ENCODE measurements around the gene SNTG2. TPM values are rescaled to one million over a fixed set of nuclear protein-coding genes. Genes with fewer than 3 reads are reported as not detected.

Gene SNTG2
- total RNA-seq, 1 experiment from 2014 or later: 20.5 TPM

DNA sequence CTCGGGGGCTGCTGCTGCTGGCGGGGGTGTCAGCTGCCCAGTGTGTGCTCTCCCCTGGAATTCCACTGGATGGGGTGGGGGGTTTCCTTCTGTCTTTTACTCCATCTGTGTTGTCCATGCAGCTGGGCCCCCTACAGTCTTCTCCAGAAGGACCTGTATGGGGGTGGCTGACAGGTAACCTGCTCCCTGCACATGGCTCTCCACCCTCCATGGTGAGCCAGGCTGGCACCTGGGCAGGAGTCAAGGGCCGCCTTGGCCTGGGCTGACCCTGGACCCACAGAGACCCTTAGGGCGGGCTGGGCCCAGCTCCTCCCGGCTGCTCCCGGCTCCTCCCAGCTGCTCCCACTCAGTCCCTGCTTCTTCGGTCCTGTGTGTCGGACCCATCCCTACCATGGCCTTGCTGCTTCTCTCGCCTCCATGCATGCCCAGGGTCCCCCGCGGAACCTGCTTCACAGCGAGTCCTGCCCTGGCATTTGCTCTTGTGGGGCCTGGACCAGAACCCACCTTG, 15.0 kb downstream of the SNTG2 start:
- TF ChIP-seq, protein P1, sequence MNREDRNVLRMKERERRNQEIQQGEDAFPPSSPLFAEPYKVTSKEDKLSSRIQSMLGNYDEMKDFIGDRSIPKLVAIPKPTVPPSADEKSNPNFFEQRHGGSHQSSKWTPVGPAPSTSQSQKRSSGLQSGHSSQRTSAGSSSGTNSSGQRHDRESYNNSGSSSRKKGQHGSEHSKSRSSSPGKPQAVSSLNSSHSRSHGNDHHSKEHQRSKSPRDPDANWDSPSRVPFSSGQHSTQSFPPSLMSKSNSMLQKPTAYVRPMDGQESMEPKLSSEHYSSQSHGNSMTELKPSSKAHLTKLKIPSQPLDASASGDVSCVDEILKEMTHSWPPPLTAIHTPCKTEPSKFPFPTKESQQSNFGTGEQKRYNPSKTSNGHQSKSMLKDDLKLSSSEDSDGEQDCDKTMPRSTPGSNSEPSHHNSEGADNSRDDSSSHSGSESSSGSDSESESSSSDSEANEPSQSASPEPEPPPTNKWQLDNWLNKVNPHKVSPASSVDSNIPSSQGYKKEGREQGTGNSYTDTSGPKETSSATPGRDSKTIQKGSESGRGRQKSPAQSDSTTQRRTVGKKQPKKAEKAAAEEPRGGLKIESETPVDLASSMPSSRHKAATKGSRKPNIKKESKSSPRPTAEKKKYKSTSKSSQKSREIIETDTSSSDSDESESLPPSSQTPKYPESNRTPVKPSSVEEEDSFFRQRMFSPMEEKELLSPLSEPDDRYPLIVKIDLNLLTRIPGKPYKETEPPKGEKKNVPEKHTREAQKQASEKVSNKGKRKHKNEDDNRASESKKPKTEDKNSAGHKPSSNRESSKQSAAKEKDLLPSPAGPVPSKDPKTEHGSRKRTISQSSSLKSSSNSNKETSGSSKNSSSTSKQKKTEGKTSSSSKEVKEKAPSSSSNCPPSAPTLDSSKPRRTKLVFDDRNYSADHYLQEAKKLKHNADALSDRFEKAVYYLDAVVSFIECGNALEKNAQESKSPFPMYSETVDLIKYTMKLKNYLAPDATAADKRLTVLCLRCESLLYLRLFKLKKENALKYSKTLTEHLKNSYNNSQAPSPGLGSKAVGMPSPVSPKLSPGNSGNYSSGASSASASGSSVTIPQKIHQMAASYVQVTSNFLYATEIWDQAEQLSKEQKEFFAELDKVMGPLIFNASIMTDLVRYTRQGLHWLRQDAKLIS (CRISPR knock-in tag; IDR thresholded peaks at IDR 0.05; ENCODE audit: borderline replicate concordance): no peak
- TF ChIP-seq JAZF1 (CRISPR knock-in tag; IDR thresholded peaks at IDR 0.05): no peak
- no peak for TF ChIP-seq PRRX2 (CRISPR knock-in tag; IDR thresholded peaks at IDR 0.05)
- TF ChIP-seq ZNF423 (CRISPR knock-in tag; IDR thresholded peaks at IDR 0.05): no peak
- TF ChIP-seq ZBTB21 (CRISPR knock-in tag; IDR thresholded peaks at IDR 0.05; ENCODE audit: borderline replicate concordance): no peak
- no peak for TF ChIP-seq TEAD4 (CRISPR knock-in tag; IDR thresholded peaks at IDR 0.05)
- no peak for DNase-seq (ENCODE audit: low spot score)
- ChIA-PET POLR2A (no interaction called here), CTCF (no interaction called here)
- H3K4me3 Mint-ChIP-seq: no peak overlapping the region
- peaks cover 6% of the 10 kb centered on the region for H3K4me1 Mint-ChIP-seq
- peaks cover 26% of the 10 kb centered on the region for H3K9me3 Mint-ChIP-seq
- H3K27ac Mint-ChIP-seq: no peak overlapping the region
- ATAC-seq: no peak
- peaks cover 3% of the 10 kb centered on the region; the same call in 1 of the 2 replicates for H3K27me3 Mint-ChIP-seq (ENCODE audit: low read depth)
- peaks cover 20% of the 10 kb centered on the region for H3K36me3 Mint-ChIP-seq

DNA sequence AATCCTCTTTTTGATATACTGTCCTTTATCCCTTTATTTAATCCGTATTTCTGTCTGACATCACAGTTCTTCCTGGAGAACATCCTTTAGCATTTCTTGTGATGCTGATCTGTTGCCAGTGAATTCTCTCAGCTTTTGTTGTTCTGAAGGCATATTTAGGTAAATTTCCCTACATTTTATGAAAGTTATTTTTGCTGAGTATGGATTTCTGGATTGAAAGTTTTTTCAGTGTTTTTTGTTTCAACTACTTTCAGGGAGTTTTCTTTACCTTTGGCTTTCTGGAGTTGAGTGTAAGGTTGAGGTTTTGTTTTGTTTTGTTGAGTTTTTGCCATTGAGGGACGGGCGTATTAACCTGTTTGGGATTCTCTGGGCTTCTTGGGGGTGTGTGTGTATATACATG, 22.5 kb downstream of the SNTG2 start:
- H3K4me3 Mint-ChIP-seq: no peak overlapping the region
- no peak overlapping the region for H3K27ac Mint-ChIP-seq
- ATAC-seq: no peak
- DNase-seq (ENCODE audit: low spot score): no peak
- H3K4me1 Mint-ChIP-seq: peaks cover 9% of the 10 kb centered on the region
- POLR2A ChIA-PET: no interaction called here
- H3K9me3 Mint-ChIP-seq: peaks cover 26% of the 10 kb centered on the region
- CTCF ChIA-PET: no interaction called here
- H3K36me3 Mint-ChIP-seq: peaks cover 26% of the 10 kb centered on the region
- H3K27me3 Mint-ChIP-seq (ENCODE audit: low read depth): peaks cover 3% of the 10 kb centered on the region; the same call in 1 of the 2 replicates
- TF ChIP-seq SP1 (CRISPR knock-in tag; conservative IDR thresholded peaks at IDR 0.05) (no peak), ZNF423 (CRISPR knock-in tag; IDR thresholded peaks at IDR 0.05) (no peak), TCF7 (CRISPR knock-in tag; IDR thresholded peaks at IDR 0.05; ENCODE audit: low read depth) (no peak), NR3C1 (CRISPR knock-in tag; conservative IDR thresholded peaks at IDR 0.05; ENCODE audit: low read depth) (no peak), ZNF263 (CRISPR knock-in tag; IDR thresholded peaks at IDR 0.05; ENCODE audit: low read depth) (no peak), ZNF671 (CRISPR knock-in tag; IDR thresholded peaks at IDR 0.05) (no peak), MYBL2 (CRISPR knock-in tag; IDR thresholded peaks at IDR 0.05) (no peak), CREM (CRISPR knock-in tag; IDR thresholded peaks at IDR 0.05) (no peak), IRF2 (CRISPR knock-in tag; IDR thresholded peaks at IDR 0.05; ENCODE audit: borderline replicate concordance, low read depth) (no peak)
- TF ChIP-seq, protein P2, sequence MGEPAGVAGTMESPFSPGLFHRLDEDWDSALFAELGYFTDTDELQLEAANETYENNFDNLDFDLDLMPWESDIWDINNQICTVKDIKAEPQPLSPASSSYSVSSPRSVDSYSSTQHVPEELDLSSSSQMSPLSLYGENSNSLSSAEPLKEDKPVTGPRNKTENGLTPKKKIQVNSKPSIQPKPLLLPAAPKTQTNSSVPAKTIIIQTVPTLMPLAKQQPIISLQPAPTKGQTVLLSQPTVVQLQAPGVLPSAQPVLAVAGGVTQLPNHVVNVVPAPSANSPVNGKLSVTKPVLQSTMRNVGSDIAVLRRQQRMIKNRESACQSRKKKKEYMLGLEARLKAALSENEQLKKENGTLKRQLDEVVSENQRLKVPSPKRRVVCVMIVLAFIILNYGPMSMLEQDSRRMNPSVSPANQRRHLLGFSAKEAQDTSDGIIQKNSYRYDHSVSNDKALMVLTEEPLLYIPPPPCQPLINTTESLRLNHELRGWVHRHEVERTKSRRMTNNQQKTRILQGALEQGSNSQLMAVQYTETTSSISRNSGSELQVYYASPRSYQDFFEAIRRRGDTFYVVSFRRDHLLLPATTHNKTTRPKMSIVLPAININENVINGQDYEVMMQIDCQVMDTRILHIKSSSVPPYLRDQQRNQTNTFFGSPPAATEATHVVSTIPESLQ (CRISPR knock-in tag; IDR thresholded peaks at IDR 0.05): no peak
- TF ChIP-seq, protein P3, sequence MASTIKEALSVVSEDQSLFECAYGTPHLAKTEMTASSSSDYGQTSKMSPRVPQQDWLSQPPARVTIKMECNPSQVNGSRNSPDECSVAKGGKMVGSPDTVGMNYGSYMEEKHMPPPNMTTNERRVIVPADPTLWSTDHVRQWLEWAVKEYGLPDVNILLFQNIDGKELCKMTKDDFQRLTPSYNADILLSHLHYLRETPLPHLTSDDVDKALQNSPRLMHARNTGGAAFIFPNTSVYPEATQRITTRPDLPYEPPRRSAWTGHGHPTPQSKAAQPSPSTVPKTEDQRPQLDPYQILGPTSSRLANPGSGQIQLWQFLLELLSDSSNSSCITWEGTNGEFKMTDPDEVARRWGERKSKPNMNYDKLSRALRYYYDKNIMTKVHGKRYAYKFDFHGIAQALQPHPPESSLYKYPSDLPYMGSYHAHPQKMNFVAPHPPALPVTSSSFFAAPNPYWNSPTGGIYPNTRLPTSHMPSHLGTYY (CRISPR knock-in tag; IDR thresholded peaks at IDR 0.05): no peak
- TF ChIP-seq, protein P4, sequence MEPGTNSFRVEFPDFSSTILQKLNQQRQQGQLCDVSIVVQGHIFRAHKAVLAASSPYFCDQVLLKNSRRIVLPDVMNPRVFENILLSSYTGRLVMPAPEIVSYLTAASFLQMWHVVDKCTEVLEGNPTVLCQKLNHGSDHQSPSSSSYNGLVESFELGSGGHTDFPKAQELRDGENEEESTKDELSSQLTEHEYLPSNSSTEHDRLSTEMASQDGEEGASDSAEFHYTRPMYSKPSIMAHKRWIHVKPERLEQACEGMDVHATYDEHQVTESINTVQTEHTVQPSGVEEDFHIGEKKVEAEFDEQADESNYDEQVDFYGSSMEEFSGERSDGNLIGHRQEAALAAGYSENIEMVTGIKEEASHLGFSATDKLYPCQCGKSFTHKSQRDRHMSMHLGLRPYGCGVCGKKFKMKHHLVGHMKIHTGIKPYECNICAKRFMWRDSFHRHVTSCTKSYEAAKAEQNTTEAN (CRISPR knock-in tag; IDR thresholded peaks at IDR 0.05): no peak
- TF ChIP-seq, protein P5, sequence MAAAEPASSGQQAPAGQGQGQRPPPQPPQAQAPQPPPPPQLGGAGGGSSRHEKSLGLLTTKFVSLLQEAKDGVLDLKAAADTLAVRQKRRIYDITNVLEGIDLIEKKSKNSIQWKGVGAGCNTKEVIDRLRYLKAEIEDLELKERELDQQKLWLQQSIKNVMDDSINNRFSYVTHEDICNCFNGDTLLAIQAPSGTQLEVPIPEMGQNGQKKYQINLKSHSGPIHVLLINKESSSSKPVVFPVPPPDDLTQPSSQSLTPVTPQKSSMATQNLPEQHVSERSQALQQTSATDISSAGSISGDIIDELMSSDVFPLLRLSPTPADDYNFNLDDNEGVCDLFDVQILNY (CRISPR knock-in tag; IDR thresholded peaks at IDR 0.05): no peak
- TF ChIP-seq, protein P6, sequence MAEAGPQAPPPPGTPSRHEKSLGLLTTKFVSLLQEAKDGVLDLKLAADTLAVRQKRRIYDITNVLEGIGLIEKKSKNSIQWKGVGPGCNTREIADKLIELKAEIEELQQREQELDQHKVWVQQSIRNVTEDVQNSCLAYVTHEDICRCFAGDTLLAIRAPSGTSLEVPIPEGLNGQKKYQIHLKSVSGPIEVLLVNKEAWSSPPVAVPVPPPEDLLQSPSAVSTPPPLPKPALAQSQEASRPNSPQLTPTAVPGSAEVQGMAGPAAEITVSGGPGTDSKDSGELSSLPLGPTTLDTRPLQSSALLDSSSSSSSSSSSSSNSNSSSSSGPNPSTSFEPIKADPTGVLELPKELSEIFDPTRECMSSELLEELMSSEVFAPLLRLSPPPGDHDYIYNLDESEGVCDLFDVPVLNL (CRISPR knock-in tag; IDR thresholded peaks at IDR 0.05; ENCODE audit: borderline replicate concordance, low read depth): no peak
- TF ChIP-seq, protein P7, sequence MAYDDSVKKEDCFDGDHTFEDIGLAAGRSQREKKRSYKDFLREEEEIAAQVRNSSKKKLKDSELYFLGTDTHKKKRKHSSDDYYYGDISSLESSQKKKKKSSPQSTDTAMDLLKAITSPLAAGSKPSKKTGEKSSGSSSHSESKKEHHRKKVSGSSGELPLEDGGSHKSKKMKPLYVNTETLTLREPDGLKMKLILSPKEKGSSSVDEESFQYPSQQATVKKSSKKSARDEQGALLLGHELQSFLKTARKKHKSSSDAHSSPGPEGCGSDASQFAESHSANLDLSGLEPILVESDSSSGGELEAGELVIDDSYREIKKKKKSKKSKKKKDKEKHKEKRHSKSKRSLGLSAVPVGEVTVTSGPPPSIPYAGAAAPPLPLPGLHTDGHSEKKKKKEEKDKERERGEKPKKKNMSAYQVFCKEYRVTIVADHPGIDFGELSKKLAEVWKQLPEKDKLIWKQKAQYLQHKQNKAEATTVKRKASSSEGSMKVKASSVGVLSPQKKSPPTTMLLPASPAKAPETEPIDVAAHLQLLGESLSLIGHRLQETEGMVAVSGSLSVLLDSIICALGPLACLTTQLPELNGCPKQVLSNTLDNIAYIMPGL (CRISPR knock-in tag; IDR thresholded peaks at IDR 0.05): no peak
